Endothelial cell of umbilical vein (primary cell): ENCODE data around the gene MRPL4.

Experiments
- EZH2 ChIP-seq: IDR thresholded peaks from 2 replicates; pipeline ENCODE4 v1.6.1; 2012; ENCODE audit warnings: borderline replicate concordance, low read depth, mild to moderate bottlenecking, moderate library complexity, low read length, inconsistent platforms; ENCODE audit not compliant: severe bottlenecking
- FOS ChIP-seq: IDR thresholded peaks from 2 replicates; pipeline ENCODE4 v1.6.1; 2011; ENCODE audit warnings: mild to moderate bottlenecking, low read length, moderate library complexity, borderline replicate concordance; ENCODE audit not compliant: insufficient read depth
- GATA2 ChIP-seq: IDR thresholded peaks from 2 replicates; pipeline ENCODE4 v1.7.0; 2011; ENCODE audit warnings: low read depth, mild to moderate bottlenecking, moderate library complexity, mixed read lengths, low read length; ENCODE audit not compliant: insufficient read length, insufficient read depth
- JUN ChIP-seq: IDR thresholded peaks from 2 replicates; pipeline ENCODE4 v1.6.1; 2011; ENCODE audit warnings: borderline replicate concordance, low read depth; ENCODE audit not compliant: insufficient read length, insufficient read depth
- MYC ChIP-seq: IDR thresholded peaks from one replicate; pipeline ENCODE4 v1.6.1; 2011; ENCODE audit warnings: mild to moderate bottlenecking, low read depth, low read length
- POLR2A ChIP-seq: IDR thresholded peaks from 2 replicates; pipeline ENCODE4 v1.6.1; 2012; ENCODE audit warnings: low read depth, mild to moderate bottlenecking, control low read depth, low read length
- POLR2AphosphoS5 ChIP-seq: IDR thresholded peaks from 2 replicates; pipeline ENCODE4 v1.6.1; 2012; ENCODE audit warnings: low read depth, mild to moderate bottlenecking, control low read depth, low read length, moderate library complexity; ENCODE audit not compliant: insufficient read depth
- TF ChIP-seq, protein P1 (sequence below), 2 donors: IDR thresholded peaks; 1 replicate in 1 of 2; 2 replicates in 1 of 2; pipeline ENCODE4 v1.5.1; 2011; ENCODE audit warnings: low read length in 2 of 2, mild to moderate bottlenecking in 2 of 2, moderate library complexity in 2 of 2, control low read depth in 1 of 2, inconsistent platforms in 1 of 2, low read depth in 1 of 2; ENCODE audit not compliant: insufficient read depth in 1 of 2; ENCODE audit errors: extremely low read depth in 1 of 2
- TF ChIP-seq, protein P2 (sequence below): IDR thresholded peaks from 2 replicates; pipeline ENCODE4 v1.6.1; 2011; ENCODE audit not compliant: insufficient read depth, insufficient read length

DNA sequence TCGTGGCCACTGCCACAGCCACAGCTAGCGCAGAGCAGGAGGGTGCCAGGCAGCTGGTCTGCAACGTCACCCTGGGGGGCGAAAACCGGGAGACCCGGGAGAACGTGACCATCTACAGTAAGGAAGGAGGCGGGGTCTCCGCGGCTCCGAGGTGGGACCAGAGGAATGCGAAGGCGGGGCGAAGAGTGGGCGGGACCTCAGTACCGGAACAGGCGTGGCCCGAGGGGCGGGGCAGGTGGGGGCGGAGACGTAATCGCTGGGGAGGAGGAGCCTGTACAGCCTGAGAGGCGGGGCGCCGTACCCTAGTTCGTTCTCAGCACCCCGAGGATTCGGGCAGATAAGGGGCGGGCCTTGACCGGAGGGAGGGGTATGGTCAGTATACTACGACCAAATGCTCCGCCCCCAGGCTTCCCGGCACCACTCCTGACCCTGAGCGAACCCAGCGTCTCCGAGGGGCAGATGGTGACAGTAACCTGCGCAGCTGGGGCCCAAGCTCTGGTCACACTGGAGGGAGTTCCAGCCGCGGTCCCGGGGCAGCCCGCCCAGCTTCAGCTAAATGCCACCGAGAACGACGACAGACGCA lies 40.3 kb downstream of the MRPL4 start:
- TF ChIP-seq, protein P1, sequence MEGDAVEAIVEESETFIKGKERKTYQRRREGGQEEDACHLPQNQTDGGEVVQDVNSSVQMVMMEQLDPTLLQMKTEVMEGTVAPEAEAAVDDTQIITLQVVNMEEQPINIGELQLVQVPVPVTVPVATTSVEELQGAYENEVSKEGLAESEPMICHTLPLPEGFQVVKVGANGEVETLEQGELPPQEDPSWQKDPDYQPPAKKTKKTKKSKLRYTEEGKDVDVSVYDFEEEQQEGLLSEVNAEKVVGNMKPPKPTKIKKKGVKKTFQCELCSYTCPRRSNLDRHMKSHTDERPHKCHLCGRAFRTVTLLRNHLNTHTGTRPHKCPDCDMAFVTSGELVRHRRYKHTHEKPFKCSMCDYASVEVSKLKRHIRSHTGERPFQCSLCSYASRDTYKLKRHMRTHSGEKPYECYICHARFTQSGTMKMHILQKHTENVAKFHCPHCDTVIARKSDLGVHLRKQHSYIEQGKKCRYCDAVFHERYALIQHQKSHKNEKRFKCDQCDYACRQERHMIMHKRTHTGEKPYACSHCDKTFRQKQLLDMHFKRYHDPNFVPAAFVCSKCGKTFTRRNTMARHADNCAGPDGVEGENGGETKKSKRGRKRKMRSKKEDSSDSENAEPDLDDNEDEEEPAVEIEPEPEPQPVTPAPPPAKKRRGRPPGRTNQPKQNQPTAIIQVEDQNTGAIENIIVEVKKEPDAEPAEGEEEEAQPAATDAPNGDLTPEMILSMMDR (IDR thresholded peaks at IDR 0.05; ENCODE audit: extremely low read depth in 1 of 2, insufficient read depth in 1 of 2, low read depth in 1 of 2, low read length in 2 of 2) = no peak
- TF ChIP-seq POLR2A (no peak), EZH2 (no peak), POLR2AphosphoS5 (no peak), MYC (no peak), GATA2 (no peak), FOS (no peak), JUN (no peak)
- TF ChIP-seq, protein P2, sequence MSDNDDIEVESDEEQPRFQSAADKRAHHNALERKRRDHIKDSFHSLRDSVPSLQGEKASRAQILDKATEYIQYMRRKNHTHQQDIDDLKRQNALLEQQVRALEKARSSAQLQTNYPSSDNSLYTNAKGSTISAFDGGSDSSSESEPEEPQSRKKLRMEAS = no peak
